HepG2 (cell line): ENCODE measurements around the gene CALML6. TPM values are rescaled to one million over a fixed set of nuclear protein-coding genes. Genes with fewer than 3 reads are reported as not detected.

ENCODE experiments used
- CBX1 ChIP-seq: IDR thresholded peaks from one replicate; pipeline ENCODE4 v1.6.1; 2016; ENCODE audit warnings: antibody characterized with exemption, low read depth
- CC2D1A ChIP-seq: sonication (generic); formaldehyde crosslinking; IDR thresholded peaks from 2 replicates; pipeline ENCODE4 v1.8.1; 2023; ENCODE audit warnings: mild to moderate bottlenecking, missing genetic modification reagents
- HDAC2 ChIP-seq: sonication (generic); formaldehyde crosslinking; IDR thresholded peaks from 2 replicates; pipeline ENCODE4 v1.4.0; 2020; ENCODE audit warnings: missing genetic modification reagents
- KLF11 ChIP-seq: IDR thresholded peaks from 2 replicates; pipeline ENCODE4 v1.6.1; 2016; ENCODE audit warnings: missing compliant biosample characterization
- KLF12 ChIP-seq: sonication (generic); formaldehyde crosslinking; IDR thresholded peaks from 2 replicates; pipeline ENCODE4 v1.4.0; 2020; ENCODE audit warnings: missing genetic modification reagents, borderline replicate concordance
- KMT2B ChIP-seq: IDR thresholded peaks from 2 replicates; pipeline ENCODE4 v1.6.1; 2016; ENCODE audit warnings: missing genetic modification reagents, missing compliant biosample characterization
- MXI1 ChIP-seq: IDR thresholded peaks from 3 replicates; pipeline ENCODE4 v1.6.1; 2012; ENCODE audit warnings: low read depth, low read length, inconsistent platforms, borderline replicate concordance
- SP1 ChIP-seq, 2 experiments: fragments of 450-650 bp in 1 of 2; sonication (generic) in 1 of 2; formaldehyde crosslinking in 1 of 2; IDR thresholded peaks; 2 replicates each; pipeline versions ENCODE4 v1.4.0 to v1.6.1; 2016 to 2020; ENCODE audit warnings: missing genetic modification reagents in 1 of 2
- TARDBP ChIP-seq: sonication (generic); formaldehyde crosslinking; IDR thresholded peaks from 2 replicates; pipeline ENCODE4 v1.8.0; 2022; ENCODE audit warnings: mild to moderate bottlenecking, missing genetic modification reagents
- ZIK1 ChIP-seq: sonication (generic); formaldehyde crosslinking; IDR thresholded peaks from 2 replicates; pipeline ENCODE4 v1.5.0; 2020; ENCODE audit warnings: mild to moderate bottlenecking, low read depth, missing genetic modification reagents, borderline replicate concordance
- polyA plus RNA-seq, 8 experiments: library from polyadenylated mRNA; depleted of rRNA in 3 of 8; stranded (reverse) in 7 of 8; unstranded in 1 of 8; fragments of >200 nt; fragmentation: Illumina TruSeq in 4 of 8; extraction: Trizol in 4 of 8; gene quantifications; 2 replicates each; pipeline versions ENCODE4 v1.2.1 to v1.2.3, GENCODE V29; 2011 to 2016; ENCODE audit warnings: low read depth in 4 of 8, missing spikeins in 1 of 8, mixed read lengths in 1 of 8; ENCODE audit not compliant: insufficient read depth in 1 of 8
- total RNA-seq, 5 experiments: library from RNA; depleted of rRNA; stranded (reverse); fragments of >200 nt; fragmentation: Illumina TruSeq; extraction: Trizol; gene quantifications; 2 replicates each; pipeline ENCODE4 v1.2.3, GENCODE V29; 2016; ENCODE audit warnings: low read depth in 1 of 5
- TF ChIP-seq, protein P1 (sequence below): IDR thresholded peaks from 2 replicates; pipeline ENCODE4 v1.6.1; 2016; ENCODE audit warnings: low read depth, missing genetic modification reagents, missing compliant biosample characterization
- TF ChIP-seq, protein P2 (sequence below): sonication (generic); formaldehyde crosslinking; IDR thresholded peaks from 2 replicates; pipeline ENCODE4 v1.4.0; 2020; ENCODE audit warnings: missing genetic modification reagents
- TF ChIP-seq, protein P3 (sequence below): sonication (generic); formaldehyde crosslinking; IDR thresholded peaks from 2 replicates; pipeline ENCODE4 v1.4.0; 2020; ENCODE audit warnings: missing genetic modification reagents, borderline replicate concordance

Gene CALML6
- total and polyA plus RNA-seq, 2 of the 13 experiments (the other 11 are each of a cell fraction or from before 2014, with no cell fraction given), result 0.11 to 0.12 TPM

DNA sequence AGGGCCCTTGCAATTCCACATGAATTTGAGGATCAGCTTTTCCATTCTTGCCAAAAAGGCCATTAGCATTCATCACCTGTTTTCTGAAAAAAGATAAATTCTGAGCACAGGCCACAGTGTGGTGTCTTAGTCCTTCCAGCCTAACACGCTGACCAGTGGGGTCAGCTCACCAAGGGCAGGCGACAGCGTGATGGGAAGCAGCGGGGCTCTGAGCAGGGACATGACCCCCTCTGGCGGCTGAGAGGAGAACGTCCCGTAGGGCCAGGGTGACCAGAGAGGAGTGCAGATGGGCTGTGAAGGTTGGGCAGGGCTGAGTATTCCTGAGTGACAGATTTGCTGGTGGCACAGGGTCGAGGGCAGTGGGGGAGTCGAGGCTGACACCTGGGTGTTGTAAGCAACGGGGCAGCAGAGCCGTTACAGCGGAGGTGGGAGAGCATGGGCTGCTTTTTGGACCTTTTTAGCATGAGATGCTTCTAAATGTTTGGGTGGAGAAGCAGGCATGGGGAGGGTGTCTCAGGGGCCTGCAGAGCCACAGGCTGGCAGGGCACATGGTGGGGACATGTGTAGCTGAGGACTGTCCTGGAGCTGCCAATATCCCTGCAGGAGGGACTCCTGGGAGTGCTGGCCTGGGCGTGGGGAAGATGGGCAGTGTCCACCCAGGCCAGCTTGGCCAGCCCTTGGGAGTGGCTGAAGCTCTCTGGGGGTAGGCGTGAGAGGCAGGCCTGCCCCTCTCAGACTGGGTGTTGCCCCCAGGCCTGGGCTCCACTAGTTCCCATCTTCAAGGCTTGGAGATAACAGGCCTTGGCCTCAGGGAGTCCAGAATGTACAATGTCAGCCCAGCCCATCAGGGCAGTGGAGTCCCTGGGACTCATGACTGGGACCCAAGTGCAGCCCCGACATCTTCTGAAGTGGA lies 8.6 kb upstream of the CALML6 start (continued):
- TF ChIP-seq, protein P1, sequence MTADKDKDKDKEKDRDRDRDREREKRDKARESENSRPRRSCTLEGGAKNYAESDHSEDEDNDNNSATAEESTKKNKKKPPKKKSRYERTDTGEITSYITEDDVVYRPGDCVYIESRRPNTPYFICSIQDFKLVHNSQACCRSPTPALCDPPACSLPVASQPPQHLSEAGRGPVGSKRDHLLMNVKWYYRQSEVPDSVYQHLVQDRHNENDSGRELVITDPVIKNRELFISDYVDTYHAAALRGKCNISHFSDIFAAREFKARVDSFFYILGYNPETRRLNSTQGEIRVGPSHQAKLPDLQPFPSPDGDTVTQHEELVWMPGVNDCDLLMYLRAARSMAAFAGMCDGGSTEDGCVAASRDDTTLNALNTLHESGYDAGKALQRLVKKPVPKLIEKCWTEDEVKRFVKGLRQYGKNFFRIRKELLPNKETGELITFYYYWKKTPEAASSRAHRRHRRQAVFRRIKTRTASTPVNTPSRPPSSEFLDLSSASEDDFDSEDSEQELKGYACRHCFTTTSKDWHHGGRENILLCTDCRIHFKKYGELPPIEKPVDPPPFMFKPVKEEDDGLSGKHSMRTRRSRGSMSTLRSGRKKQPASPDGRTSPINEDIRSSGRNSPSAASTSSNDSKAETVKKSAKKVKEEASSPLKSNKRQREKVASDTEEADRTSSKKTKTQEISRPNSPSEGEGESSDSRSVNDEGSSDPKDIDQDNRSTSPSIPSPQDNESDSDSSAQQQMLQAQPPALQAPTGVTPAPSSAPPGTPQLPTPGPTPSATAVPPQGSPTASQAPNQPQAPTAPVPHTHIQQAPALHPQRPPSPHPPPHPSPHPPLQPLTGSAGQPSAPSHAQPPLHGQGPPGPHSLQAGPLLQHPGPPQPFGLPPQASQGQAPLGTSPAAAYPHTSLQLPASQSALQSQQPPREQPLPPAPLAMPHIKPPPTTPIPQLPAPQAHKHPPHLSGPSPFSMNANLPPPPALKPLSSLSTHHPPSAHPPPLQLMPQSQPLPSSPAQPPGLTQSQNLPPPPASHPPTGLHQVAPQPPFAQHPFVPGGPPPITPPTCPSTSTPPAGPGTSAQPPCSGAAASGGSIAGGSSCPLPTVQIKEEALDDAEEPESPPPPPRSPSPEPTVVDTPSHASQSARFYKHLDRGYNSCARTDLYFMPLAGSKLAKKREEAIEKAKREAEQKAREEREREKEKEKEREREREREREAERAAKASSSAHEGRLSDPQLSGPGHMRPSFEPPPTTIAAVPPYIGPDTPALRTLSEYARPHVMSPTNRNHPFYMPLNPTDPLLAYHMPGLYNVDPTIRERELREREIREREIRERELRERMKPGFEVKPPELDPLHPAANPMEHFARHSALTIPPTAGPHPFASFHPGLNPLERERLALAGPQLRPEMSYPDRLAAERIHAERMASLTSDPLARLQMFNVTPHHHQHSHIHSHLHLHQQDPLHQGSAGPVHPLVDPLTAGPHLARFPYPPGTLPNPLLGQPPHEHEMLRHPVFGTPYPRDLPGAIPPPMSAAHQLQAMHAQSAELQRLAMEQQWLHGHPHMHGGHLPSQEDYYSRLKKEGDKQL, result no peak
- TF ChIP-seq CC2D1A (CRISPR knock-in tag) (no peak), KLF11 (peak; percentile 65; the same call in 1 of the 2 replicates), KMT2B (CRISPR knock-in tag) (0 out of 2 replicates have a peak, but pooled peaks have one; percentile 43), CBX1 (peak; percentile 51), HDAC2 (CRISPR knock-in tag) (peak; percentile 60; the same call in 1 of the 2 replicates), SP1 (IDR thresholded peaks at IDR 0.05) (no peak), SP1 (CRISPR knock-in tag; IDR thresholded peaks at IDR 0.05) (0 out of 2 replicates have a peak, but pooled peaks have one; percentile 29), KLF12 (CRISPR knock-in tag) (no peak), TARDBP (CRISPR knock-in tag) (peak; percentile 84), ZIK1 (CRISPR knock-in tag) (no peak), MXI1 (peak; percentile 65; the same call in 1 of the 3 replicates)
- TF ChIP-seq, protein P2, sequence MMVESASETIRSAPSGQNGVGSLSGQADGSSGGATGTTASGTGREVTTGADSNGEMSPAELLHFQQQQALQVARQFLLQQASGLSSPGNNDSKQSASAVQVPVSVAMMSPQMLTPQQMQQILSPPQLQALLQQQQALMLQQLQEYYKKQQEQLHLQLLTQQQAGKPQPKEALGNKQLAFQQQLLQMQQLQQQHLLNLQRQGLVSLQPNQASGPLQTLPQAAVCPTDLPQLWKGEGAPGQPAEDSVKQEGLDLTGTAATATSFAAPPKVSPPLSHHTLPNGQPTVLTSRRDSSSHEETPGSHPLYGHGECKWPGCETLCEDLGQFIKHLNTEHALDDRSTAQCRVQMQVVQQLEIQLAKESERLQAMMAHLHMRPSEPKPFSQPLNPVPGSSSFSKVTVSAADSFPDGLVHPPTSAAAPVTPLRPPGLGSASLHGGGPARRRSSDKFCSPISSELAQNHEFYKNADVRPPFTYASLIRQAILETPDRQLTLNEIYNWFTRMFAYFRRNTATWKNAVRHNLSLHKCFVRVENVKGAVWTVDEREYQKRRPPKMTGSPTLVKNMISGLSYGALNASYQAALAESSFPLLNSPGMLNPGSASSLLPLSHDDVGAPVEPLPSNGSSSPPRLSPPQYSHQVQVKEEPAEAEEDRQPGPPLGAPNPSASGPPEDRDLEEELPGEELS (CRISPR knock-in tag), result no peak
- TF ChIP-seq, protein P3, sequence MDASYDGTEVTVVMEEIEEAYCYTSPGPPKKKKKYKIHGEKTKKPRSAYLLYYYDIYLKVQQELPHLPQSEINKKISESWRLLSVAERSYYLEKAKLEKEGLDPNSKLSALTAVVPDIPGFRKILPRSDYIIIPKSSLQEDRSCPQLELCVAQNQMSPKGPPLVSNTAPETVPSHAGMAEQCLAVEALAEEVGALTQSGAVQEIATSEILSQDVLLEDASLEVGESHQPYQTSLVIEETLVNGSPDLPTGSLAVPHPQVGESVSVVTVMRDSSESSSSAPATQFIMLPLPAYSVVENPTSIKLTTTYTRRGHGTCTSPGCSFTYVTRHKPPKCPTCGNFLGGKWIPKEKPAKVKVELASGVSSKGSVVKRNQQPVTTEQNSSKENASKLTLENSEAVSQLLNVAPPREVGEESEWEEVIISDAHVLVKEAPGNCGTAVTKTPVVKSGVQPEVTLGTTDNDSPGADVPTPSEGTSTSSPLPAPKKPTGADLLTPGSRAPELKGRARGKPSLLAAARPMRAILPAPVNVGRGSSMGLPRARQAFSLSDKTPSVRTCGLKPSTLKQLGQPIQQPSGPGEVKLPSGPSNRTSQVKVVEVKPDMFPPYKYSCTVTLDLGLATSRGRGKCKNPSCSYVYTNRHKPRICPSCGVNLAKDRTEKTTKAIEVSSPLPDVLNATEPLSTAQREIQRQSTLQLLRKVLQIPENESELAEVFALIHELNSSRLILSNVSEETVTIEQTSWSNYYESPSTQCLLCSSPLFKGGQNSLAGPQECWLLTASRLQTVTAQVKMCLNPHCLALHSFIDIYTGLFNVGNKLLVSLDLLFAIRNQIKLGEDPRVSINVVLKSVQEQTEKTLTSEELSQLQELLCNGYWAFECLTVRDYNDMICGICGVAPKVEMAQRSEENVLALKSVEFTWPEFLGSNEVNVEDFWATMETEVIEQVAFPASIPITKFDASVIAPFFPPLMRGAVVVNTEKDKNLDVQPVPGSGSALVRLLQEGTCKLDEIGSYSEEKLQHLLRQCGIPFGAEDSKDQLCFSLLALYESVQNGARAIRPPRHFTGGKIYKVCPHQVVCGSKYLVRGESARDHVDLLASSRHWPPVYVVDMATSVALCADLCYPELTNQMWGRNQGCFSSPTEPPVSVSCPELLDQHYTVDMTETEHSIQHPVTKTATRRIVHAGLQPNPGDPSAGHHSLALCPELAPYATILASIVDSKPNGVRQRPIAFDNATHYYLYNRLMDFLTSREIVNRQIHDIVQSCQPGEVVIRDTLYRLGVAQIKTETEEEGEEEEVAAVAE (CRISPR knock-in tag), result no peak
